HG02642 (cell line): ENCODE data around the gene CRTAC1.

Experiments
- ATAC-seq: cut with Tn5 transposase; IDR thresholded peaks from one replicate; pipeline ENCODE4 v1.9.1; 2021; ENCODE audit warnings: mild to moderate bottlenecking; ENCODE audit not compliant: unreplicated experiment, poor library complexity

Gene CRTAC1

DNA sequence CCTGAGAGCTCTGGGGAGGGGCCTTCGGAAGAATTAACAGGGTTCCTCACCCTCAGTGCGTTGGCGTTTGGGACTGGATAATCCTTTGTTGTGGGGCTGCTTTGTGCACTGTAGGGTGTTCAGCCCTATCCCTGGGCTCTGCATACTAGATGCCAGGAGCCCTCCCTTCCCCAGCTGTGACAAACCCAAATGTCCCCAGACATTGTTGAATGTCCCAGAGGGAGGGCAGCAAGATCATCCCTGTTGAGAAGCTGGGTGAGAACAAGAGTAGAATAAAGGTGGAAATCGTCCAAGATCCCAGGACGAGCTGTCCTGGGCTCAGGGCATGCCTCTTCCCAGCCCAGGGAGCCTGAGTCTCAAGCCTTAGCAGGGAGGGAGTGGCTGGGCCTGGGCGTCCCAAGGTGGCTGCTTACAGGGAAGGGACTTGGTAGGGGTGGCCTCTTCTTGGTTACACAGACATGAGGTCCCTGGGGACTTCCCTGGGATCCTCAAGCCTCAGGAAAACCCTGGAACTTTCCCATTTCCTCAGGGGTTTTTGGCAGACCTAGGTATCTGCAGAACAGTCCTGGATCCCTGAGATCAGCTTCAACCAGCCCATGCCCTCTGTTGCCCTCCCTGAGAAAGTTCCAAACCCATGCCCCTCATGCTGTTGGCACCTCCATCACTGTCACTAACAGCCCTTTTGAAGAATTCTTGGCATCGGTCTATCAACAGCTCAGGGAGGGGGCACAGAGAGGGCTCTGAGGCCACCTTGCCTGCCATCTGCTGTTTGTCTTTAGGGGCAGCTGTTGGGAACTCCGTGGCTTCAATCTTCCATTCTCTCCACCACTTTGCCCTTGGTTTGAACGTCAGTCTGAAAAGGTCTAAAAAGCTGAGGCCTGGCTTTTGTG, 127.0 kb downstream of the CRTAC1 start:
- ATAC-seq: no peak

DNA sequence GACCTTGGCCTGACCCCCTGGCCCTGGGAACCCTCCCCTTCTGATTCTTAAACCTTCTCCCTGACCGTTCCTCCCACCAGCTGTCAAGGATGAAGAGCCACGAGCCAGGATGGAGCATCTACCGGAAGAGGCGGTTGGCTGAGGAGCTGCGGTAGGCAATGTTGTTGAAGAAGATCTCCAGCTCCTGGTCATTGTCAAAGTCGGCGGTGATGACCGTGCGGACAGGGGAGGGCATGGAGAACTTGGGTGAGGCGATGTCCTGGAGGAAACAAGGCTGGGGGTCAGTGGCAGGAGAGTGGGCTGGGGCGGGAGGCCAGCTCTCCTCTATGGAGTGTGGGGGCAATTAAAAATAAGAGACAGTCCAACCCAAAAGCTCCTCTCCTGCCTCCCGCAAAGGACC, 129.0 kb downstream of the CRTAC1 start:
- no peak for ATAC-seq

DNA sequence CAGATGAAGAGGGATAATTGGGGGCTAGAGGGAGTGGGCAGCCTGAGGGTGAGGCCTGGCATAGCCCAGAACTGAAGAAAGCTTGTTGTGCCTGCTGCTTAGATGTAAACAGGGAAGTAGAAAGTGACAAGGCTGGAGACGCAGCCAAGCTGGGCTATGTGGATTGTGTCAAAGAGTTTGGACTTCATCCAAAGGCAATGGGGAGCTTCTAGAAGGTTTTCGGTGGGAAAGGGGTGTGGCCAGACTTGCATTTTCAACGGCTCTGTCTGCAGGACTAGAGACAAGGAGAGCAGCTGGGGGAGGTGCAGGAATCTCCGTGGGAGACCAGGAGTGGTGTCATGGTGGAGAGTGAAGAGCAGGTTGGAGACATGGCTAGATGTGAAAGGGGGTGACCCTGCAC, 132.0 kb downstream of the CRTAC1 start:
- ATAC-seq: no peak

DNA sequence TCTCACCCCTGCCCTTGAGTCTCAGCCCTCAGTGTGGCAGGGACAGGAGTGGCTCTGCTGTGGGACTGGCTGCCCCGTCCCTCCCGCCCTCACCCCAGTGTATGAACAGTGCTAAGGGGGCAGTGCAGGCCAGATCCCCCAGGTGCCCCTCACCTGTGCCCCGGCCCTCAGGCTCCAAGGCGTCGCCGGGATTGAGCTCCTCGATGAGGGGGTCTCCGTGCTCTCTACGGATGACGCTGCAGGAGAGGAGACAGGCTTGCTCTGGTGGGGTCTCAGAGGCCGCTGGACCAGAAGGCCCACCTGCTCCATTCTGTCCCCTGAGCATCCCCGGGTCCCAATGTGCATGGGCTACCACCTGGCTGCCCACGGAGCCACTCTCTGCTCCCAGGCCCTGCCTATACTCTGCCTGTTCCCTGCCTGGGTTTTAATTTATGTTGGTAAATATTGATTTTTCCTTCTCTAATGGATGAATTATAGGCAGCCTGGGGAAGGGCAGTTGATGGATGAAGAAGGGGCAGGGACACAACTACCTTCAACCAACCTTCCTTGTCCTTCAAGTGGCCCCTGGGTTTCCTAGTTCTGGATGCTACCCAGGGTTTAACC, 133.6 kb downstream of the CRTAC1 start:
- no peak for ATAC-seq

DNA sequence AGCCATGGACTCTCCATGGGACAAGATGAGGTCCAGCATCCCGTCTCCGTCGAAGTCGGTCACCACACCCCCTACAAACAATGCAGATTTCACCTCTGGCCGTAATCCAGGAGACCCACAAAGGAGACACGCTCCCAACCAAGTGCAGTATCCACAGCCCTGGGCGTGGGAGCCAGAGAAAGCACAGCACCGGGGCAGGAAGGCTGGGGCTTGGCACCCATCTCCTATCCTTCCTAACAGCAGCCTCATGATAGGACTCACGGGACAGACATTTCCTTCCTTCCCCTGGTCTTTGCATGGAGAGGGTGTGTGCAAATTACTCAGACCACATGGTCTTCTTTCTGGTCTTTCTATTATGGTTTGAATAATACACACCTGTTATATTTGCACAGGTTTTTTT, 134.5 kb downstream of the CRTAC1 start:
- no peak for ATAC-seq

DNA sequence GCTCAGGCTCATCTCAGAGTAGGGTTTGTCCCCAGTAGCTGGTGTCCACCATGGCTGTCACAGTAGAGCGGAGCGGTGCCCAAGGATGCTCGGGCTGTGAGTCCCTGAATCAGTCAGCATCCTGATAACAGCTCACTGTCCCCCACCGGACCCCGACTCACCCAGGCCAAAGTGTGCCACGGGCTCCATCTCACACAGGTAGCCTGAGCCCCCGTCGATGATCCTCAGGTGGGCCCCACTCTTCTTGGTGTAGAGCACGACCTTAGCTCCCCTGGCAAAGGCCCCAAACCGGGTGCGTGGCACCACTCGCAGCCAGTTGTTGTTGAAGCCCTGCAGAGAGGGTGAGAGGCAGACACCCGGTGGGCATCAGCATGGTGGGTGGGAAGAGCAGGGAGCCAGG, 135.3 kb downstream of the CRTAC1 start:
- ATAC-seq: no peak

DNA sequence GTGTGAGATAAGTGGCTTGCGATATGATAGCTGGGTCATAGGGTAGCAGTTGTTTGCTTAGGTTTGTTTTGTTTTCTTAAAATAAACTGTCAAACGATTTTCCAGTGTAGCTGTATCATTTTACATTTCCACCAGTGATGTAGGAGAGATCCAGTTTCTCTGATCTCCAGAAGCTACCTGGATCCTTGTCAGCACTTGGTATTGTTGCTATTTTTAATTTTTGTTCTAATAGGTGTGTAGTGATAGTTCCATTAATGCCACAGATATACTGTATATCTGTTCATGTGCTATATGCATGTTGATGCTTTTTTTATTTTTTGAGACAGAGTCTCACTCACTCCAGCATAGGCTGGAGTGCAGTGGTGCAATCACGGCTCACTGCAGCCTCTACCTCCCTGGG, 136.3 kb downstream of the CRTAC1 start:
- no peak for ATAC-seq

DNA sequence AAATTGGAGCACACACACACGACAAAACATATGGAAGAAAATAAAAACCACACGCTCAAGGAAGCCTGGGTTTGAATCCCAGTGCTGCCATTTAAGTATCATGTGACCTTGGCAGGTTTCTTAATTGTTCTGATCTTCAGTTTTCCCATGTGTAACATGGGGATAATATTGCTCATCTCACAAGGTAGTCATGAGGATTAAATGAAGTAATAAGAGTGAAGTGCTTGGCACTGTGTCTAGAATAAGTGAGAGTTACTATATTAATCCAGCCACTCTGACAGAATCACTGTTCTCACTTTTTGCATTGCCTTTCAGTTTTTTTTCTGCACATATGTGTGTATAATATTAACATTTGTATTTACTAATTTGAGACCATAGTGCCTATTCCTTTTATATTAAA, 137.5 kb downstream of the CRTAC1 start:
- ATAC-seq: no peak

DNA sequence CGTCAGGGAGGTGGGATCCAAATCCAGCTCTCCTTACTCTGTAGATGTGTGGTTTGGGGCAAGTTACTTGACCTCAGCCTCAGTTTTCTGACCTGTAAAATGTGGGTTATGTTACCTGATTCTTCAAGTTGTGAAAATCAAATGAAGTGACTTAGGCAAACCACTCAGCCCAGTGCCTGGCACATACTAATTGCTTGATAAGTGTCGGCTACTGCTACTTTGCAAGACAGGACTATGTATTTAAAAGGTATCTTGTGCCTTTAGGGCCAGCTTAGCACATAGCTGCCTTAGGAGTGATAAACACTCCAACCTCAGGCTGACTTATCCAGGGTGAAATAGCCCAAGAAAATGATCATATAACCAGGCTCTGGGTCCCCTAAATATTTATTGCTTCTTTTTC, 137.9 kb downstream of the CRTAC1 start:
- no peak for ATAC-seq

DNA sequence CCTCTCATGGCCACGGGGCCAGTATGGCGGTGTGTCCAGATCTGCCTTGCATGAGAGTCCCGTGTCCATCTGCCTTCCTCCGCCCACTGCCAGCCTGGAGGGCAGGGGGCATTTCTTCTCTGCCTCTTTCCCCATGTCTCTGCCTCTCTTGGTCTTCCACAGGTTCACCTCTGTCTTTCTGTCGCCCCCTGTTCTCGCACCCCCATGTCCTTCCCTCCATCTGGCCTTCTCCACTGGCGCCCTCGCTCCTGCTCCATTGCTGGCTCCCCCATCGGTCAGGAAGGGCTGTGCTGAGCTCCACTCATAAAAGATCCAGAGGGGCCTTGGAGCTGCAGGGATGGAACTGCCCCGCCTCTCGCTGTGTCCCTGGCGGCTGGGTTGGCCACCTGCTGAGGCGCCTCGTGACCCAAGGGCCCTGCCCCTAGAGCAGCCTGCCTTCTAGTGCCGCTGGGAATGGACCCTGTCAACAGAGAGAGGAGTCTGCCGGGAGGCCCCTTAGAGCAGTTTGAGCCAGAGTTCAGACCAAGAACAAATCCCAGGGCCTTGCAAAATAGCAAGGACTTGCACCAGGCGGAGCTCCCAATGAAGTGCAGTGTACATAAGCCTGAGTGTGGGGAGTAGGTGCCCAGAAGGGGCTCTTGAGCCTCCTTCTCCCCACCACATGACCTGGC, 138.8 kb downstream of the CRTAC1 start:
- ATAC-seq: no peak

DNA sequence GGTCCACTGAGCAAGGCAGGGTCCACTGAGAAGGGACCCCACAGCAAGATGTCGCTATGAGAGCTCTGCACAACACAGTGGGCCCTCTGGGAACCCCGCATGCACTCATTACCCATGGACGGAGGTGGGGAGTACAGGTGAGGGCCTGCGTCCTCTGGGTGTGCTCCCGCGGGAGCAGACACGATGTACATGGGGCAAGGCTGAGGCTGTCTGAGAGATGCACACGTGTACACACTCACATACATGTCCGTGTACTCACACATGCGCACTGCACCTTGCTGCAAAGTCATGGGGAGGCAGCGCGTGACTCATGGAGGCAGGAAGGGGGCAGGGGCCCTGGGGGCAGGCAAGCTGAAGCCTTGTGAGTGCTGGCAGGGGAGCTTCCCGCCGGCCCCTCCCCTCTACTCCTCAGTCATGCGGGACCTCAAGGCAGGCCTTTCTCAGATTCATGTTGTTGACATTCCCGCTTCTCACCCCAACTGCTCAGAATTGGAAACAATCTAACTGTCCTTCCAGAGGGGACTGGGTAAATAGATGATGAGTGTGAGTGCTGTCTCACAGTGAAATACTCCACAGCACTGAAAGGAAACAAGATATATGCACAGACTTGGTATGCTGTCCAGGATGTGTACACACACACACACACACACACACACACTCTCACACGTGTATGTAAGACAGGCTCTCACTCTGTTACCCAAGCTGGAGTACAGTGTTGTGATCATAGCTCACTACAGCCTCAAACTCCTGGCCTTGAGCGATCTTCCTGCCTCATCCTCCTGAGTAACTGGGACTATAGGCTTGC, 140.8 kb downstream of the CRTAC1 start:
- no peak for ATAC-seq

DNA sequence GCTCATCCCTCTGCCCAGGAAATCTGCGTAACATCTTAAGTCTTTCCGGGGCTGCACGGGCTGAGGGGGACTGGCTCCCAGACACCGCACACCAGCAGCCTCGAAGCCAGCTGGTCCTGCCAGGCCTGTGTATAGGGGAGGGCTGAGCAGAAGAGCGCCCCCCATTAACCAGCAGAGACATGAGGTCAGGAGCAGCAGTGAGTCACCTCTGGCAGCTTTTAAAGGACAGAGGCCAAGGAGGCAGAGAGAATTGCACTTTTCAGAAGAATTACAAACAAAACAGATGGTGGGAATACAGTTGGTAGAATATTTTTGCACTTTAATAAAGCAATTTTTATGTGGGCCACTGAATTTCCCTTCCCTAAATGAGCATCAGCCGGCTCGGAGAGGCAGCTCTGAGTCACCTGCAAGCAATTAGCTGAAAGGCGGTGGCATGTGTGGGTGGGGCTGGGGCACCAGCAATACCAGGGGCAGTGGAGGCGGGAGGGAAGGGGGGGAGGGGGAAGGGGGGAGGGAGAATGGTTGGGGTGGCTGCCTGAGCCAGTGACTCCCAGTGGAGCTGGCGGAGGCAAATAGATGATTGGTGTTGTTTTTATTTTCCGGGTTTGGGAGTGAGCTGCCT, 141.7 kb downstream of the CRTAC1 start:
- no peak for ATAC-seq

DNA sequence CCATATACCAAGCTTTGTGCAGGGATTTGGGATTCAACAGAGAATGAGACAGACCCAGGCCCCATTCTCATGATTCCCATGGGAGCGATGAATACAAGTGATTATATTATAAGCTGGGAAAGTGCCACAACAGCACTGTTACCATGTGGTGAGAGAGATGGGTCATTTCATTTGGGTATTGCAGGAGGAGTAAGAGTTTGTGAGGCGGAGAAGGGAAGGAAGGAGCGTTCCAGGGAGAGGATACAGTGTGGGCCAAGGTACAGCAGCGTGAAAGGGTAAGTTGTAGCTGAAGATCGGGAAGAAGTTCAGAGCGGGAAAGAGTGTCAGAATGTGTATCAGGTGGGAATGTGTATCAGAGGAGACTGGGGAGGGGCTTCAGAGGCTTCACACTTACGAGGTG, 142.3 kb downstream of the CRTAC1 start:
- no peak for ATAC-seq

DNA sequence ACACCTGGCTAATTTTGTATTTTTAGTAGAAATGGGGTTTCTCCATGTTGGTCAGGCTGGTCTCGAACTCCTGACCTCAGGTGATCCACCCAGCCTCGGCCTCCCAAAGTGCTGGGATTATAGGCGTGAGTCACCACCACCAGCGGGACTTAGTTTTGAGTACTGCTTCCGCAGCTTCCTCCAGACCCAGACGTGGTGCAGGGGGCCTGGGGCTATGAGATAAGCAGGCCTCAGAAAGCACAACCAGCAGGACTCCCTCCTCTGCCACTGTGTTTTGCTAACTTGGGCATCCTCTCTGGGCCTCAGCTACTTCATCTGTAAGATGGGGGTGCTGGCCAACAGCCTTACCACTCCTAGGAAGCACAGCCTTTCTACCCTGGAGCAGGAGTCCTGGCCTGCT, 143.0 kb downstream of the CRTAC1 start:
- ATAC-seq: no peak

DNA sequence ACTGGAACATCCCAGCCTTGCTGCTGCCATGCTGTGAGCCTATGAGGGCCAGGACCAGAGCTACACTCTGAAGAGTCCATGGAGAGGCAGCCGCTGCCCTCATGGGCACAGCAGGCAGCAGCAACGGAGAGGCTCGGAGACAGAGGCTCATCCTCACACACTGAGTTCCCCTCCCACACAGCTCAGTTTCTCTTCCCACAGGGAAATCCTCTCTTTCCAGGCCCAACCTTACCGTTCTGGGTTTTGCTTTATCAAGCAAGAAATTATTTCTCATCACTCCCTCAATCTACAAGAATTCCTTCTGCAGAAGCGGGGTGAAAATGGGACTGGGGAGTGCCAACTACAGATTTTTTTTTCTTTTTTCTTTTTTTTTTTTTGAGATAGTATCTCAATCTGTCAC, 144.1 kb downstream of the CRTAC1 start:
- ATAC-seq: no peak

DNA sequence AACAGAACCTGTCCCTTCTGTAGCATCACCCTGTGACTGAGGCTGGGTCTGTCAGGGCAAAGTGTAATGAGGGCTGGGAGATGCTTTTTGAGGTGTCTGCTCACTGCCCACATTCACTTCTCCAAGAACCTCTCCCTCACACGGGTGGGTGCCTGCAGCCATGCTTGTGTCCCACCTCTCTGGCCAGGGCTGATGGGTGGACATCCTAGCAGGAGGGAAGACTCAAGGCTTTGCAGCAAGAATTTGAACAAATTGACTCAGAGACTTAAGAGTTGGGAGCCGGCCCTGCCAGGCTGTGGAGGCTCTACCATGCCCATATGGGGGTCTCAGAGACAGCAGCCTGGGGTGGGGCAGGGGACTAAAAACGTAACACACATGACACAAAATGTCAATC, 147.3 kb downstream of the CRTAC1 start:
- ATAC-seq: no peak

DNA sequence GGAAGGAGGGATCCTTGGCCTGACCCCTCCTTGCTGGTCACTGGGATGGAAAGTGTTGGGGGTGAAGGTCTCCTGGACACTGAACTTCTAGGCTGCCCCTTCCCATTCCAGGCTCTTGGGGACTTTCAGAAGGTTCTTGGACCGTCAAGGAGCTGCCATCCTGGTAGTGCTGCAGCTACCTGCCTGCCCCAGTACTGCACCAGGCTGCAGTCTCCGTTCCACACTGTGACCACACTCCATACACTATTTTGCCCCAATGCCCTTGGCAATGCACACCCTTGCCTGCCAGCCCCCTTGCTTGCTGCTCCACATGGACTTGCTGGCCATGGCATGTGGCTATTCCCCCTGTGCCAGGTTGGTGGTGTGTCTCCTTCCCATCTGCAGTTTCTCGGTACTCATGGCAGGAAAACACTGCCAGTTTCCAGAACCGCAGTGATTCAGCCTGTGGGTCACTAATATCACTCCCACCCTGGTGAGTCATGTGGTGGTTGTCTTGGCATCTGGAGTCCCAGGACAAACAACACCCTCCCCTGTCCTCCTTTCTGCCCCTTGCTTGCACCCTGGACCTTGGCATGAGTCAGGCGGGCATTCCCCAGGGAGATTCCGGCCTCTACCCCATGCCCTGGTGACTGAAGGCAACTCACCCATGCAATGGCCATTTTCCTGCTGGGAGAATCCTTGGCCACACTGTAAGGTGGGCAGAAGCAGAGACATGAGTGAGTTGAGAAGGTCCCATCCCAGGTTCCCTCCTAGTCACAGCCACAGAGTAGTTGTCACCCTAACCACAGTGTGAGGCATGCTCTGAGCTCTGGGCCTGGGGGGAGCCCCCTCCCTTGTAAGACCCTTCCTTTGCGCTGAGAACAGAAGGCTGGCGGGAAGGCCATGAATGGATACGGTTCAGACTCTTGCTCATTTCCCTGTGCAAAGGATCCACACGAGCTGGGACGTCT, 148.0 kb downstream of the CRTAC1 start:
- ATAC-seq: no peak

DNA sequence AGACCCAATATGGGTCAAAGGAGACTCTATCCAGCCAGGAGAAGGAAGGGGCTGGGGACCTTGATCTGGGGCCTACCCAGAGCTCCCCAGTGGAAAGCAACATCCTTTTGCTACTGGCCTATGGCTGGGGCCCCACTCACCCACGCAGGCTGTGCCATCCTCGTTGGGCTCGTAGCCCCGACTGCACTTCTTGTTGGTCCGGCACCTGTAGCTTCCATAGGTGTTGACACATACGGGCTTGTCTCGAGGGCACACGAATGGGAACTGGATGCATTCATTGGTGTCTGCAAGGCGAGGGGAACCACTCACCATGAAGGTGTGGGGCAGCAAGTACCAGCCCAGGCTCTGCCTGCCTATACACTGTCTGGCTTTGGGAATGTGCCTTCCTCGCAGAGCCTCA, 150.3 kb downstream of the CRTAC1 start:
- no peak for ATAC-seq

DNA sequence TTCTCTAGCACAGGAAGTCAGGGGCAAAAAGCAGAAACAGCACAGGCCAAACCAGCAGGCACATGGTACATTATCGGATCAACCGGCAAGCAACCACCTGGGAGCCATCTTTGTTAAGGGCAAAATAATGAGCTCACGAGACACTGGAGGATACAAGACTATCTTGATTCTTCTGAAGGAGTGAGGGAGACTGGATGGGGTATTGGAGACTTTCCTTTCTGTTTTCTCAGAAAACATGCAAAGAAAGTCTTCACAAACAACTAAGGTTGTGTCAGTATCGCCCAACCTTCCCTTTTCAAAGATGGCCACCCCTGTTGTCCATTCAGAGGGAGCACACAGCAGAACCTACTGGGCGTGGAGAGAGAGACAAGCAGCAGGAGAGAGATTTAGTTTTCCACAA, 151.2 kb downstream of the CRTAC1 start:
- ATAC-seq: no peak
